HEK293 (cell line): ENCODE results near the gene MATN3.
A peak's percentile ranks its signal among the peaks of the same experiment; 100 is the strongest.

Source experiments
- CTCF ChIA-PET: fragments of 350-600 bp; formaldehyde crosslinking; extraction: SDS; loops from one replicate; lab custom pipeline; 2021; ENCODE audit warnings: antibody characterized with exemption; lab: Yijun Ruan, JAX
- POLR2A ChIA-PET: fragments of 300-600 bp; formaldehyde crosslinking; extraction: SDS; loops from one replicate; lab custom pipeline; 2020; ENCODE audit warnings: antibody characterized with exemption, inconsistent platforms; lab: Yijun Ruan, JAX
- H3K27ac ChIP-seq: fragments of 200-500 bp; sonication (Bioruptor generic); 2 replicates; pipeline ENCODE4 v1.5.1; 2014; ENCODE audit warnings: low read depth, low read length, control low read depth, inconsistent platforms; ENCODE audit errors: extremely low read depth
- H3K36me3 ChIP-seq, 2 experiments: fragments of 200-500 bp in 1 of 2; sonication (Bioruptor generic) in 1 of 2; 1 replicate in 1 of 2; 2 replicates in 1 of 2; pipeline ENCODE4 v1.5.1; 2014 to 2017; ENCODE audit warnings: inconsistent platforms in 2 of 2, low read length in 2 of 2; ENCODE audit not compliant: control insufficient read depth in 2 of 2, insufficient read depth in 1 of 2
- H3K4me1 ChIP-seq: fragments of 200-500 bp; sonication (Bioruptor generic); 2 replicates; pipeline ENCODE4 v1.5.1; 2014; ENCODE audit warnings: mild to moderate bottlenecking, low read length, inconsistent platforms; ENCODE audit not compliant: control insufficient read depth, insufficient read depth
- H3K4me3 ChIP-seq: 2 replicates; pipeline ENCODE4 v1.5.1; 2011; ENCODE audit warnings: low read depth, mild to moderate bottlenecking, control low read depth, low read length, moderate library complexity
- H3K9me3 ChIP-seq: fragments of 200-500 bp; sonication (Bioruptor generic); 2 replicates; pipeline ENCODE4 v1.5.1; 2014; ENCODE audit warnings: low read depth, low read length, inconsistent platforms; ENCODE audit not compliant: control insufficient read depth, insufficient read depth
- GLI4 ChIP-seq: fragments of 450-650 bp; formaldehyde crosslinking; IDR thresholded peaks from 2 replicates; pipeline ENCODE4 v1.5.1; 2016; ENCODE audit warnings: missing biosample characterization, missing genetic modification characterization
- ZFP3 ChIP-seq: fragments of 450-650 bp; formaldehyde crosslinking; IDR thresholded peaks from 2 replicates; pipeline ENCODE4 v1.5.1; 2016; ENCODE audit warnings: low read depth, missing biosample characterization, missing genetic modification characterization
- ZFP41 ChIP-seq: fragments of 450-650 bp; formaldehyde crosslinking; IDR thresholded peaks from 2 replicates; pipeline ENCODE4 v1.5.1; 2016; ENCODE audit warnings: missing biosample characterization, missing genetic modification characterization, borderline replicate concordance
- ZNF114 ChIP-seq: fragments of 450-650 bp; formaldehyde crosslinking; IDR thresholded peaks from 2 replicates; pipeline ENCODE4 v1.5.0; 2017; ENCODE audit warnings: missing biosample characterization, missing genetic modification characterization
- ZNF121 ChIP-seq: fragments of 450-650 bp; formaldehyde crosslinking; IDR thresholded peaks from 2 replicates; pipeline ENCODE4 v1.5.1; 2016; ENCODE audit warnings: missing biosample characterization, missing genetic modification characterization
- ZNF23 ChIP-seq: fragments of 450-650 bp; formaldehyde crosslinking; IDR thresholded peaks from 2 replicates; pipeline ENCODE4 v1.5.1; 2016; ENCODE audit warnings: missing biosample characterization, missing genetic modification characterization, borderline replicate concordance
- ZNF248 ChIP-seq: fragments of 450-650 bp; formaldehyde crosslinking; IDR thresholded peaks from 2 replicates; pipeline ENCODE4 v1.5.1; 2017; ENCODE audit warnings: missing biosample characterization, missing genetic modification characterization
- ZNF292 ChIP-seq: fragments of 450-650 bp; formaldehyde crosslinking; IDR thresholded peaks from 2 replicates; pipeline ENCODE4 v1.5.1; 2016; ENCODE audit warnings: low read depth, missing biosample characterization, missing genetic modification characterization, borderline replicate concordance
- ZNF391 ChIP-seq: fragments of 450-650 bp; formaldehyde crosslinking; IDR thresholded peaks from 2 replicates; pipeline ENCODE4 v1.5.1; 2016; ENCODE audit warnings: low read depth, missing biosample characterization, missing genetic modification characterization, borderline replicate concordance
- ZNF394 ChIP-seq: fragments of 450-650 bp; formaldehyde crosslinking; IDR thresholded peaks from 2 replicates; pipeline ENCODE4 v1.5.1; 2016; ENCODE audit warnings: missing biosample characterization, missing genetic modification characterization, mild to moderate bottlenecking, moderate library complexity, borderline replicate concordance
- ZNF404 ChIP-seq: fragments of 450-650 bp; formaldehyde crosslinking; IDR thresholded peaks from 2 replicates; pipeline ENCODE4 v1.5.1; 2017; ENCODE audit warnings: missing biosample characterization, missing genetic modification characterization
- ZNF473 ChIP-seq: fragments of 450-650 bp; formaldehyde crosslinking; IDR thresholded peaks from 2 replicates; pipeline ENCODE4 v1.5.1; 2017; ENCODE audit warnings: missing biosample characterization, missing genetic modification characterization
- ZNF48 ChIP-seq: fragments of 450-650 bp; formaldehyde crosslinking; IDR thresholded peaks from 2 replicates; pipeline ENCODE4 v1.5.1; 2016; ENCODE audit warnings: missing biosample characterization, missing genetic modification characterization
- ZNF521 ChIP-seq: fragments of 450-650 bp; formaldehyde crosslinking; IDR thresholded peaks from 2 replicates; pipeline ENCODE4 v1.5.1; 2017; ENCODE audit warnings: missing biosample characterization, mild to moderate bottlenecking, missing genetic modification characterization
- ZNF549 ChIP-seq: fragments of 450-650 bp; IDR thresholded peaks from 2 replicates; pipeline ENCODE4 v1.5.1; 2018; ENCODE audit warnings: missing biosample characterization, missing genetic modification characterization, mild to moderate bottlenecking, inconsistent platforms, moderate library complexity
- ZNF654 ChIP-seq: fragments of 450-650 bp; formaldehyde crosslinking; IDR thresholded peaks from 2 replicates; pipeline ENCODE4 v1.5.1; 2016; ENCODE audit warnings: low read depth, missing biosample characterization, missing genetic modification characterization
- ZNF76 ChIP-seq: fragments of 450-650 bp; formaldehyde crosslinking; IDR thresholded peaks from 2 replicates; pipeline ENCODE4; 2016; ENCODE audit warnings: low read depth, missing biosample characterization, missing genetic modification characterization, borderline replicate concordance
- TF ChIP-seq, protein P1 (sequence below): fragments of 450-650 bp; formaldehyde crosslinking; IDR thresholded peaks from 2 replicates; pipeline ENCODE4 v1.5.1; 2016; ENCODE audit warnings: missing biosample characterization, missing genetic modification characterization
- TF ChIP-seq, protein P2 (sequence below): fragments of 450-650 bp; formaldehyde crosslinking; IDR thresholded peaks from 2 replicates; pipeline ENCODE4 v1.5.1; 2017; ENCODE audit warnings: missing biosample characterization, missing genetic modification characterization

The MATN3 gene

DNA sequence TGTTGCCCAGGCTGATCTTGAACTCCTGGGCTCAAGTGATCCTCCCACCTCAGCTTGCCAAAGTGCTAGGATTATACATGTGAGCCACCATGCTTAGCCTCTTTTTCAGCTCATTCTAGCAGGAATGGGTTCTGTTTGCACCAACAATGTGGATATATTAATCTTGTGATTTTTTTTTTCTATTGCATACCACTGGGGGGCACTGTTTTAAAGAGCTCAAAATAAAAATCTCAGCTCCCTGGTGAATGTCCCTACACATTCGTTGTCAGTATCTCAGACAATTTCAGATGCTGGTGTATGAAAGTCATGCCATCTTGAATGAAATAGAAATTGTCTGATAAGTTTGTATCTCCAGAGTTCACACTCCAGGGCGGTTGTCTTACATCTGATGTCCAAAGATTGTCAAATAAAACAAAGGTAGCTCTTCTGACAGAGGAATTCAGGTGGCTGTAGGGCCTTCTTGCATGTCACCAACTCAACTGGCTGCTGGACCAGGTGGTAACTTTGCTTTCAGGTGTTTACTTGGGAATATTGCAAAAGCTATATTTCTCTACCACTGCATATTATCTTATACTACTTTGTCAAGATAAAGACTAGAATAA is 3.1 kb upstream of the MATN3 start:
- no peak overlapping the region for H3K4me3 ChIP-seq
- CTCF ChIA-PET: interaction anchor here (0.6 to 5.4 kb wide), 53 partner anchors 8 to 600 kb away, joined by 3 to 128 read pairs (median 4); partner anchors contain the start of gene LAPTM4A
- H3K9me3 ChIP-seq: no peaks in the 10 kb centered on the region
- POLR2A ChIA-PET: no interaction called here
- no peak for TF ChIP-seq GLI4 (tag by site-specific recombination)
- TF ChIP-seq, protein P1, sequence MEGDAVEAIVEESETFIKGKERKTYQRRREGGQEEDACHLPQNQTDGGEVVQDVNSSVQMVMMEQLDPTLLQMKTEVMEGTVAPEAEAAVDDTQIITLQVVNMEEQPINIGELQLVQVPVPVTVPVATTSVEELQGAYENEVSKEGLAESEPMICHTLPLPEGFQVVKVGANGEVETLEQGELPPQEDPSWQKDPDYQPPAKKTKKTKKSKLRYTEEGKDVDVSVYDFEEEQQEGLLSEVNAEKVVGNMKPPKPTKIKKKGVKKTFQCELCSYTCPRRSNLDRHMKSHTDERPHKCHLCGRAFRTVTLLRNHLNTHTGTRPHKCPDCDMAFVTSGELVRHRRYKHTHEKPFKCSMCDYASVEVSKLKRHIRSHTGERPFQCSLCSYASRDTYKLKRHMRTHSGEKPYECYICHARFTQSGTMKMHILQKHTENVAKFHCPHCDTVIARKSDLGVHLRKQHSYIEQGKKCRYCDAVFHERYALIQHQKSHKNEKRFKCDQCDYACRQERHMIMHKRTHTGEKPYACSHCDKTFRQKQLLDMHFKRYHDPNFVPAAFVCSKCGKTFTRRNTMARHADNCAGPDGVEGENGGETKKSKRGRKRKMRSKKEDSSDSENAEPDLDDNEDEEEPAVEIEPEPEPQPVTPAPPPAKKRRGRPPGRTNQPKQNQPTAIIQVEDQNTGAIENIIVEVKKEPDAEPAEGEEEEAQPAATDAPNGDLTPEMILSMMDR: peak; percentile 33; the same call in 1 of the 2 replicates
- TF ChIP-seq ZNF549 (tag by site-specific recombination): no peak
- TF ChIP-seq ZNF394 (tag by site-specific recombination): no peak
- TF ChIP-seq ZNF114: no peak
- TF ChIP-seq ZNF121: no peak
- TF ChIP-seq ZNF391 (tag by site-specific recombination): no peak
- TF ChIP-seq ZNF48 (tag by site-specific recombination): no peak
- TF ChIP-seq ZNF292 (tag by site-specific recombination): no peak
- peak; percentile 39 for TF ChIP-seq ZNF654 (tag by site-specific recombination)
- no peak overlapping the region for H3K27ac ChIP-seq
- H3K4me1 ChIP-seq: no peaks in the 10 kb centered on the region
- H3K36me3 ChIP-seq: no peaks in the 10 kb centered on the region

DNA sequence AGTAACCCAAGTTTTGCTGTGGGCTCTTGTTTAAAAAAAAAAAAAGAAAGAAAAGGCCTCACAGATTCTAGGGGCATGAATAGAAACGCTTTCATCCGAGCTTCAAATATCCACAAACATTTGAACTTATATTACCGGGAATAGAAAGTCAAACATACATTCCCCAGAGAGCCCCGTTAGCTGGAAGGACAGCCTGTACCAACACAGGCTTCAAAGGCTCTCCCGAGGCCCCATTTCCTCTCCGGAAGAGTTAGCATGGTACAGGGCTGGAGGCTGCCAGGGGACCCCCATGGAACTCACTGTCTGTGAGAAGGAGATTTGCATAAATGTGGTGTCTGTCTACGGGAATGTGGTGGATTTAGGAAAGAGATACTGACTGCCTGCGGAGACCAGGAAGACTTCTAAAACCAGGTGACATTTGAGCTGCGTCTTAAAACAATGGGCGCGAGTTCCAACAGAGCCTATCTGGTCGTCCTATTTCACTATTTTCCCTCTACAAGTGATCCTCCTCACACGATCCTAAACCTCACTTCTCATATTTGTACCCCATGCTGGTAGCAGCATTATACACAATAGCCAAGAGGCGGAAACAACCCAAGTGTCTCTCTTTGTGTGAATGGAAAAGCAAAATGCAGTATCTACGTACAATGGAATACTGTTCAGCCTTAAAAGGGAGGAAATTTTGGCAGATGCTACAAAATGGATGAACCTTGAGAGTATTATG is 820 bp upstream of the MATN3 start:
- POLR2A ChIA-PET: interaction anchor here (0.6 to 1.2 kb wide), 2 partner anchors 24 kb away, joined by 3 to 5 read pairs; partner anchors contain the start of gene WDR35
- no peak overlapping the region for H3K4me3 ChIP-seq

DNA sequence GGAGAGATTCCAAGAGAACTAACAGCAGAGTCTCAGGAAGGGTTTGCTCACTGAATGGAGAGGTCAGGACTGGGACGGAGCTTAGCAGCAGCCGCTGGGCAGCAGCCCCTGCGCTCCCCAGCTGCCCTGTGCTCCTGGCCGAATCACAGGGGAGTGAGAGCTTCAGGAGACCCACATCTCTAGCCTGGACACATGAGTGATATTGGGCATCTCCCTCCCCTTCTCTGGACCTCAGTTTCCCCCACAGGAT is 511 bp downstream of the MATN3 start:
- ChIA-PET CTCF (interaction anchor here (0.6 to 1.1 kb wide), 2 partner anchors 56 to 421 kb away, joined by 3 to 4 read pairs; no protein-coding TSS in a partner anchor), POLR2A (no interaction called here)
- no peak for TF ChIP-seq ZNF248 (tag by site-specific recombination)
- TF ChIP-seq ZNF404 (tag by site-specific recombination): no peak
- TF ChIP-seq ZFP3: no peak
- no peak for TF ChIP-seq ZFP41 (tag by site-specific recombination)
- TF ChIP-seq ZNF473 (tag by site-specific recombination): no peak
- TF ChIP-seq ZNF521 (tag by site-specific recombination): no peak
- TF ChIP-seq ZNF76 (tag by site-specific recombination): no peak
- H3K4me1 ChIP-seq: no peaks in the 10 kb centered on the region
- H3K27ac ChIP-seq: no peak overlapping the region
- no peaks in the 10 kb centered on the region for H3K9me3 ChIP-seq
- no peak overlapping the region for H3K4me3 ChIP-seq
- H3K36me3 ChIP-seq: no peaks in the 10 kb centered on the region

More for the DNA sequence above, 820 bp upstream of the MATN3 start:
- Histone ChIP-seq H3K36me3 (no peaks in the 10 kb centered on the region), H3K27ac (no peak overlapping the region), H3K9me3 (no peaks in the 10 kb centered on the region), H3K4me1 (no peaks in the 10 kb centered on the region)
- CTCF ChIA-PET: interaction anchor here (0.6 to 5.4 kb wide), 8 partner anchors 11 to 86 kb away, joined by 3 to 128 read pairs (median 5); no protein-coding TSS in a partner anchor
- no peak for TF ChIP-seq ZNF23 (tag by site-specific recombination)
- TF ChIP-seq, protein P2, sequence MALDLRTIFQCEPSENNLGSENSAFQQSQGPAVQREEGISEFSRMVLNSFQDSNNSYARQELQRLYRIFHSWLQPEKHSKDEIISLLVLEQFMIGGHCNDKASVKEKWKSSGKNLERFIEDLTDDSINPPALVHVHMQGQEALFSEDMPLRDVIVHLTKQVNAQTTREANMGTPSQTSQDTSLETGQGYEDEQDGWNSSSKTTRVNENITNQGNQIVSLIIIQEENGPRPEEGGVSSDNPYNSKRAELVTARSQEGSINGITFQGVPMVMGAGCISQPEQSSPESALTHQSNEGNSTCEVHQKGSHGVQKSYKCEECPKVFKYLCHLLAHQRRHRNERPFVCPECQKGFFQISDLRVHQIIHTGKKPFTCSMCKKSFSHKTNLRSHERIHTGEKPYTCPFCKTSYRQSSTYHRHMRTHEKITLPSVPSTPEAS (tag by site-specific recombination): no peak
- TF ChIP-seq, protein P1: no peak
